KOPT-K1 (cell line): Measurements from ENCODE around the gene NDUFAF2.

Experiments
- H3K27ac ChIP-seq: fragments of 200-600 bp; sonication (generic); 2 replicates; pipeline ENCODE4 v1.5.1; 2016; ENCODE audit warnings: antibody characterized with exemption, mild to moderate bottlenecking, low read depth, low read length; ENCODE audit not compliant: poor library complexity, severe bottlenecking
- H3K36me3 ChIP-seq: fragments of 200-600 bp; sonication (generic); 2 replicates; pipeline ENCODE4 v1.5.1; 2017; ENCODE audit warnings: antibody characterized with exemption, mild to moderate bottlenecking, low read length, moderate library complexity; ENCODE audit not compliant: insufficient read depth
- H3K9me3 ChIP-seq: fragments of 200-600 bp; sonication (generic); 2 replicates; pipeline ENCODE4 v1.5.1; 2017; ENCODE audit warnings: antibody characterized with exemption, low read length, mild to moderate bottlenecking; ENCODE audit not compliant: insufficient read depth, poor library complexity, severe bottlenecking

The NDUFAF2 gene

DNA sequence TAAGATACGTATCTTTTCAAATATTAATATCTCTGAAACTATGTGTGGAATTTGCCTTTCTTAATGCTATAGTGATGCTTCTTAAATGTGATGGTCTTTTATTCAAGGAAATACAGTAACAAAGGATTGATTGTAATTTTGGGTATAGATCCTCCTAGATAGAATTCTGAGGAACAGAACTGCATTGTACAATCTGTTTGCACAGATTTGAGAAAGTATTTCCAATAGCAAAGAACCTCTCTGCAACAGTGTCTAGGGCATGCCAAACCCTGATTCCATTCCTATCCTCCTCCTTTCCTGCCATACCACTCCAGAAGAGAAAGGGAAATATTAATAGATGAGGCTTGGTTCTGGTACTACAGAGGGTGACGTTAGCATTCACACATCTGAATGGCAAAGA is 206.9 kb downstream of the NDUFAF2 start:
- Histone ChIP-seq H3K9me3 (no peaks in the 10 kb centered on the region), H3K27ac (no peak overlapping the region), H3K36me3 (no peaks in the 10 kb centered on the region)

- H3K36me3 ChIP-seq: no peaks in the 10 kb centered on the region
- H3K9me3 ChIP-seq: peaks cover 6% of the 10 kb centered on the region
- no peak overlapping the region for H3K27ac ChIP-seq
Measured at GRCh38 chr5:61159070-61159469, 214.1 kb downstream of the NDUFAF2 start.

DNA sequence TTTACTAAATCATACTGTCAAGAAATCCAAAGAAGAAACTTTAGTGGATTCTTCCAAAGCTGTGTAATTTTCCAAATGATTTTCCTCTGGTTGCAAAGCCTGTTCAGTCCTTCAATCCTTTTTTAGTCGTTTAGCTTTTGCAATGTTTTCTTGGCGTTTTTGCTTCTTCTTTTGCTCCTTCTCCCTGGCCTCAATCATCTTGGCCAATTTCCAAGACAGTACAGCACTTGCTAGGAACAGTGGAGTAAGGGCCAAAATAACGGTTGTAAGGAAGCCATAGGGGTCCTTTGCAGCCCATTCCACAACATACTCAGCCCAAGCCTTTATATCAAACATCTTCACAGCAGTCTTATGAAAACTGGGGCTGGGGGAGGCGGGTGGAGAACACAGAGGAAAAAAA is 214.8 kb downstream of the NDUFAF2 start:
- H3K27ac ChIP-seq: no peak overlapping the region
- H3K36me3 ChIP-seq: no peaks in the 10 kb centered on the region
- H3K9me3 ChIP-seq: peaks cover 6% of the 10 kb centered on the region

DNA sequence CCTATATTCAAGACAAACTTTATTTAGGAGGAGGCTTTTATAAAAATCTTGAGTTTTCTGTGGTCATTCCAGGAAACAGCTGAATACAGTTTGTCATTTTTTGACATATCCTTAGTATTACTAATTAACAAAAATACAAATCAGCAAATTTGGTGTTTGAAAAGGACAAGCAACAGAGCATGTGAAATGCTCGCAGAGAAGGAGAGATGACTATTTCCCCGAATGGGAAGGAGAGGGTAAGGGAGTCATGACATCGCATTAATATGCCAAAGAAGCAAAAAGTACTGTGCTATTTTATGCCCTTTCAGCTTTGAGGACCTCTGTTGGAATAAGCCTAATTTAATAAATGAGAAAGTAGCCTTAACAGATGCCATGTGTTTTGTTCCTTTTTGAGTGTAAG is 215.5 kb downstream of the NDUFAF2 start:
- no peaks in the 10 kb centered on the region for H3K36me3 ChIP-seq
- H3K9me3 ChIP-seq: peaks cover 6% of the 10 kb centered on the region
- no peak overlapping the region for H3K27ac ChIP-seq

DNA sequence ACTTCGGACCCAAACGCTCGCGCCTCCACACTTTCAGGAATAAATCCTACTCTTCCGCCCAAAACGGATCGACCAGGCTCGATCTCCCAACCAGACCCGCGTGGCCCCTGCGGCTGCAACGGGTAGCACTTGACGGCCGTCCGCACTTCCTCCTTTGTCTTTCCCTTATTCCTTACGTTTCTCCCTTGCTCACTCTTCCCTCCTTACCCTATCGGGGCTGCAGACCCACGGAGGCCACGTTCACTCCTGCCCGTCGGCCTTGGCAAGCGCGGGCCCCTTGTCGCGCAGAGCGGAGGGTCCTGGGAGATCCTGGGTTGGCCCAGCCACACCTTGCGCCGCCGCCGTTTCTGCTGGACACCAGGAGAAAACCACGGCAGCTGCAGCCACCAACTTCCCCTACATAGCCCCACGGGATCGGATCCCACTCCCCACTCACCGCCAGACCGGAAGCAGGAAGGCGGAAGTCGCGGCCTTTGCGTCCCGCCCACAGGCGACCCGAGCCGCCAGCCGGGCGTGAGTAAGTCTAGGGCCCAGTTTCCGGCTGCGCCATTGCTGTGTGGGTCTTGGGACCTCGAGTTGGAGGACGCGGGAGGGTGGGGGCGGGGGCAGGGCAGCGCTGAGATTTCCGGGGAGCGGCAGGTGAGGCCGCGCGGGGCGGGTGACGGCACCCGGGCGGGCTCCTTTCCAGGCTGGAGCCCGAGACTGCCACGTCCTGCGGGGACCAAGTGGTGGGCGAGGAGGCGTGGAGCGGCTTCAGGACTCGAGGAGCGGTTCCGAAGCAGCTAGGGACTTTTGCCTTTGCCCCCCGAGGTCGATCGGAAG is 217.2 kb downstream of the NDUFAF2 start, which contains the start of gene SMIM15:
Gene SMIM15 (minus strand): TSS at position 459 of the 822 bp plus-strand sequence. CDS start 2,297 bp downstream, outside the sequence.
- peak within 1 kb of the TSS; percentile 30 for H3K27ac ChIP-seq
- peaks cover 6% of the 10 kb centered on the region for H3K9me3 ChIP-seq
- no peaks in the 10 kb centered on the region for H3K36me3 ChIP-seq

DNA sequence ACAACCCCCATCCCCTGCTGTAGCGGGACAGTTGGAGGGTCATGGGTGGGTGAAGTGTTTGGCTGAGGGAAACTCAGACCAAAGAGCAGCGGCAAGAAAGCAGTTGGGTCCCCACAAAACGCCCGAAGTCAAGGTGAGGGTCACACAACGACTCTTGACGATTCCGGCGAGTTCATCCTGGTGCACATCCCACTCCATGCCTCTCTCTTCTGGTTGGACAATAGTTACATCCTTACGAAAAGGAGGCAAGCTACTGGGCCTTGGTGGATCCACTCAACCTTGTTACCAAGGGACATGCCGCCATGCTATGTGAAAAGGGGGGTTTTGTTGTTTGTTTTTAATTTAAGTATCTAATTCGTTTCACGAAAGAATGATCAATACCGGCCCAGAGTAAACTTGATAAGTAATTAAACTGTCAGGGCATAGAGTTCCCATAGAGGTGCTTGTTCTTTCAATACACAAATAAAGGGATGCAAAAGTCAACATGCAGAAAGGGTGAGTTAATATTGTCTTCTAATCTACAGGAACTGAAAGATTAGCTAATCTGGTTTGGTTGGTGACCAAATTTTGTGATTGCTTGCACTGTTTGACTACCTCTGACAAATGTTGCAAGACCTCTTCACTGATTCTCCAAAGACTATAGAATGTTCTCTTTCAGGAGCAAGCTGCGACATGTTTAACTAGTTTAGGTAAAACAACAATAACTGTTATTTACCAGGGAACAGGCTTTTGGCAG is 218.0 kb downstream of the NDUFAF2 start:
- no peak overlapping the region for H3K27ac ChIP-seq
- H3K36me3 ChIP-seq: no peaks in the 10 kb centered on the region
- peaks cover 6% of the 10 kb centered on the region for H3K9me3 ChIP-seq

- Histone ChIP-seq H3K36me3 (no peaks in the 10 kb centered on the region), H3K27ac (no peak overlapping the region), H3K9me3 (peaks cover 6% of the 10 kb centered on the region)
Measured at GRCh38 chr5:61163905-61164304, 218.9 kb downstream of the NDUFAF2 start.

GRCh38 chr5:61167382-61167781 is 222.4 kb downstream of the NDUFAF2 start:
- H3K36me3 ChIP-seq: no peaks in the 10 kb centered on the region
- H3K9me3 ChIP-seq: peaks cover under 1% of the 10 kb centered on the region
- no peak overlapping the region for H3K27ac ChIP-seq

GRCh38 chr5:61168951-61169350 is 223.9 kb downstream of the NDUFAF2 start:
- no peak overlapping the region for H3K27ac ChIP-seq
- H3K36me3 ChIP-seq: no peaks in the 10 kb centered on the region
- no peaks in the 10 kb centered on the region for H3K9me3 ChIP-seq

- Histone ChIP-seq H3K36me3 (no peaks in the 10 kb centered on the region), H3K27ac (no peak overlapping the region), H3K9me3 (no peaks in the 10 kb centered on the region)
Measured at GRCh38 chr5:61171479-61171878, 226.5 kb downstream of the NDUFAF2 start.

- no peaks in the 10 kb centered on the region for H3K36me3 ChIP-seq
- no peaks in the 10 kb centered on the region for H3K9me3 ChIP-seq
- H3K27ac ChIP-seq: no peak overlapping the region
Measured at GRCh38 chr5:61176631-61177030, 231.6 kb downstream of the NDUFAF2 start.

DNA sequence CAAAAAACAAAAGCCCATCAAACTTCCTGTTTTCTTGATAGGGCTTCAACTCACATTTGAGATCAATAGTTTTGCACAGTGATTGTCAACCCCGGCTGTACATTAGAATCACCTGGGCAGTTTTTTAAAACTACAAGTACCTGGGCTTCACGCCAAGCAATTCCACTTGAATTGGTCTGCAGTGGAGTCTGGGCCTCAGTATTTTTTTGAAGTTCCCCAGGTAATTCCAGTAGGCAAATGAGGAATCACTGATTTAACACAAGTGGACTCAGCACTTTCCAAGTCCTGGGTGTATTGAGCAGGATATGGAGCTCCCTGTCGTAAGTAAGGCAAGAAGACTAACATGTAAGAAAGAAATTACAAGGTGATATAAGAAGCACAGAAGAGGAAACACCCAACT is 232.1 kb downstream of the NDUFAF2 start:
- Histone ChIP-seq H3K9me3 (no peaks in the 10 kb centered on the region), H3K27ac (no peak overlapping the region), H3K36me3 (no peaks in the 10 kb centered on the region)

- Histone ChIP-seq H3K36me3 (no peaks in the 10 kb centered on the region), H3K9me3 (no peaks in the 10 kb centered on the region), H3K27ac (no peak overlapping the region)
Measured at GRCh38 chr5:61177716-61178115, 232.7 kb downstream of the NDUFAF2 start.

GRCh38 chr5:61178702-61179101 is 233.7 kb downstream of the NDUFAF2 start:
- Histone ChIP-seq H3K36me3 (no peaks in the 10 kb centered on the region), H3K9me3 (no peaks in the 10 kb centered on the region), H3K27ac (no peak overlapping the region)

- Histone ChIP-seq H3K27ac (no peak overlapping the region), H3K9me3 (no peaks in the 10 kb centered on the region)
Measured at GRCh38 chr5:61180886-61181285, 235.9 kb downstream of the NDUFAF2 start.

More at GRCh38 chr5:61180886-61181285, 235.9 kb downstream of the NDUFAF2 start:
- H3K36me3 ChIP-seq: no peaks in the 10 kb centered on the region
